H9 (cell line): ENCODE data around the gene CCL27. TPM values are rescaled to one million over a fixed set of nuclear protein-coding genes. Genes with fewer than 3 reads are reported as not detected.

Experiments used
- DNase-seq: peaks from one replicate; pipeline ENCODE4 v3.0.0-alpha.2; 2017
- H2AFZ ChIP-seq: one replicate; pipeline ENCODE4 v1.6.1; 2013; ENCODE audit warnings: mild to moderate bottlenecking, low read length, control low read depth, moderate library complexity
- H2AK5ac ChIP-seq: 2 replicates; pipeline ENCODE4 v1.6.1; 2013; ENCODE audit warnings: low read length, control low read depth, mixed read lengths; ENCODE audit not compliant: insufficient read length
- H2BK120ac ChIP-seq: one replicate; pipeline ENCODE4 v1.6.1; 2013; ENCODE audit warnings: low read depth, mild to moderate bottlenecking, low read length, control low read depth, inconsistent platforms; ENCODE audit not compliant: poor library complexity, severe bottlenecking
- H2BK12ac ChIP-seq: 2 replicates; pipeline ENCODE4 v1.6.1; 2013; ENCODE audit warnings: low read length, control low read depth, mixed read lengths, low read depth; ENCODE audit not compliant: insufficient read length
- H2BK15ac ChIP-seq: 2 replicates; pipeline ENCODE4 v1.6.1; 2013; ENCODE audit warnings: low read depth, low read length, control low read depth
- H2BK20ac ChIP-seq: one replicate; pipeline ENCODE4 v1.6.1; 2013; ENCODE audit warnings: low read depth, mild to moderate bottlenecking, low read length, control low read depth, inconsistent platforms; ENCODE audit not compliant: poor library complexity, severe bottlenecking
- H2BK5ac ChIP-seq: 2 replicates; pipeline ENCODE4 v1.6.1; 2013; ENCODE audit warnings: low read length, control low read depth, mixed read lengths; ENCODE audit not compliant: insufficient read length
- H3K14ac ChIP-seq: 2 replicates; pipeline ENCODE4 v1.6.1; 2013; ENCODE audit warnings: low read length, control low read depth; ENCODE audit not compliant: insufficient read depth
- H3K18ac ChIP-seq: 2 replicates; pipeline ENCODE4 v1.6.1; 2013; ENCODE audit warnings: low read depth, mild to moderate bottlenecking, mixed read lengths, low read length, control low read depth; ENCODE audit not compliant: insufficient read length
- H3K23ac ChIP-seq: 2 replicates; pipeline ENCODE4 v1.6.1; 2013; ENCODE audit warnings: low read length, control low read depth, mixed read lengths, low read depth; ENCODE audit not compliant: insufficient read length
- H3K23me2 ChIP-seq: 2 replicates; pipeline ENCODE4 v1.6.1; 2013; ENCODE audit warnings: low read depth, mild to moderate bottlenecking, mixed read lengths, low read length, control low read depth; ENCODE audit not compliant: insufficient read length, poor library complexity, severe bottlenecking
- H3K27ac ChIP-seq: 2 replicates; pipeline ENCODE4 v1.5.1; 2013; ENCODE audit warnings: low read length, control low read depth, mixed read lengths, low read depth; ENCODE audit not compliant: insufficient read length
- H3K27me3 ChIP-seq: 2 replicates; pipeline ENCODE4 v1.6.1; 2013; ENCODE audit warnings: low read length, control low read depth, inconsistent platforms; ENCODE audit not compliant: insufficient read depth
- H3K4ac ChIP-seq: 2 replicates; pipeline ENCODE4 v1.6.1; 2013; ENCODE audit warnings: low read depth, mild to moderate bottlenecking, control low read depth, inconsistent platforms, low read length, moderate library complexity
- H3K4me1 ChIP-seq: 2 replicates; pipeline ENCODE4 v1.6.1; 2013; ENCODE audit warnings: low read length, control low read depth, inconsistent platforms; ENCODE audit not compliant: insufficient read depth
- H3K4me2 ChIP-seq: 2 replicates; pipeline ENCODE4 v1.6.1; 2013; ENCODE audit warnings: low read length, control low read depth, mixed read lengths; ENCODE audit not compliant: insufficient read length, insufficient read depth
- H3K56ac ChIP-seq: 2 replicates; pipeline ENCODE4 v1.6.1; 2013; ENCODE audit warnings: low read depth, mild to moderate bottlenecking, mixed read lengths, low read length, control low read depth; ENCODE audit not compliant: insufficient read length
- H3K79me1 ChIP-seq: 2 replicates; pipeline ENCODE4 v1.6.1; 2013; ENCODE audit warnings: low read depth, mild to moderate bottlenecking, moderate library complexity, low read length, control low read depth, inconsistent platforms; ENCODE audit not compliant: insufficient read depth, poor library complexity, severe bottlenecking
- H3K79me2 ChIP-seq: 2 replicates; pipeline ENCODE4 v1.6.1; 2013; ENCODE audit warnings: low read length, control low read depth, inconsistent platforms; ENCODE audit not compliant: insufficient read depth
- H3K9ac ChIP-seq: 2 replicates; pipeline ENCODE4 v1.6.1; 2013; ENCODE audit warnings: low read length, control low read depth, mixed read lengths; ENCODE audit not compliant: insufficient read length; ENCODE audit errors: extremely low read depth
- H3K9me3 ChIP-seq: one replicate; pipeline ENCODE4 v1.6.1; 2013; ENCODE audit warnings: low read depth, low read length, inconsistent platforms; ENCODE audit not compliant: control insufficient read depth
- H3T11ph ChIP-seq: one replicate; pipeline ENCODE4 v1.6.1; 2013; ENCODE audit warnings: mild to moderate bottlenecking, low read length, control low read depth, inconsistent platforms
- H4K20me1 ChIP-seq: one replicate; pipeline ENCODE4 v1.6.1; 2013; ENCODE audit not compliant: control insufficient read depth, insufficient read length, insufficient read depth
- H4K5ac ChIP-seq: 2 replicates; pipeline ENCODE4 v1.6.1; 2013; ENCODE audit warnings: low read depth, mild to moderate bottlenecking, mixed read lengths, low read length, control low read depth; ENCODE audit not compliant: insufficient read length
- H4K8ac ChIP-seq: replicated peaks from 2 replicates; pipeline ENCODE4 v1.6.1; 2013; ENCODE audit warnings: low read length, control low read depth, mixed read lengths, low read depth; ENCODE audit not compliant: insufficient read length
- H4K91ac ChIP-seq: 2 replicates; pipeline ENCODE4 v1.6.1; 2013; ENCODE audit warnings: low read depth, mild to moderate bottlenecking, moderate library complexity, mixed read lengths, low read length, control low read depth; ENCODE audit not compliant: insufficient read length
- H3K27ac Mint-ChIP-seq, 3 experiments: 2 replicates in 2 of 3; 3 replicates in 1 of 3; pipeline ENCODE4 v1.8.0; 2020 to 2021; ENCODE audit warnings: mixed read lengths in 3 of 3, mild to moderate bottlenecking in 1 of 3, moderate library complexity in 1 of 3
- H3K27me3 Mint-ChIP-seq: 2 replicates; pipeline ENCODE4 v1.8.0; 2021; ENCODE audit warnings: low read depth, mild to moderate bottlenecking, moderate library complexity, mixed read lengths
- H3K36me3 Mint-ChIP-seq, 3 experiments: 2 replicates in 2 of 3; 3 replicates in 1 of 3; pipeline ENCODE4 v1.8.0; 2020 to 2021; ENCODE audit warnings: low read depth in 3 of 3, mixed read lengths in 3 of 3; ENCODE audit not compliant: insufficient read depth in 1 of 3
- H3K4me1 Mint-ChIP-seq, 2 experiments: 2 replicates each; pipeline ENCODE4 v1.8.0; 2020; ENCODE audit warnings: mixed read lengths in 2 of 2
- H3K4me3 Mint-ChIP-seq, 2 experiments: 2 replicates in 1 of 2; 3 replicates in 1 of 2; pipeline ENCODE4 v1.8.0; 2020 to 2021; ENCODE audit warnings: mild to moderate bottlenecking in 2 of 2, mixed read lengths in 2 of 2, moderate library complexity in 1 of 2
- H3K9me3 Mint-ChIP-seq, 2 experiments: 2 replicates in 1 of 2; 3 replicates in 1 of 2; pipeline ENCODE4 v1.8.0; 2020; ENCODE audit warnings: mild to moderate bottlenecking in 2 of 2, mixed read lengths in 2 of 2, moderate library complexity in 1 of 2
- CTCF ChIP-seq: fragments of 200-600 bp; sonication (generic); conservative IDR thresholded peaks from 3 replicates; pipeline ENCODE4 v1.8.0; 2021; ENCODE audit warnings: antibody characterized with exemption, mild to moderate bottlenecking
- WGBS: extraction: QIAGEN DNeasy Blood & Tissue Kit; methylation state at CpG from one replicate; pipeline ENCODE4 v1.1.7; 2013; ENCODE audit warnings: missing lambda C conversion rate, low lambda C conversion rate, mixed read lengths; ENCODE audit not compliant: insufficient read length; ENCODE audit errors: extremely low coverage; 5-methylcytosine and 5-hydroxymethylcytosine counted together
- total RNA-seq: library from RNA; stranded (reverse); gene quantifications from 2 replicates; pipeline ENCODE4 v1.2.1, GENCODE V29; 2021

Gene CCL27
- total RNA-seq, 1 experiment from 2014 or later, result 0.28 TPM

GRCh38 chr9:34630402-34631154 lies 31.9 kb downstream of the CCL27 start:
- no CpG with 5 or more reads among the region's 5 CpGs for WGBS

More at GRCh38 chr9:34630402-34631154, 31.9 kb downstream of the CCL27 start:
- Histone ChIP-seq H2BK15ac (no peak overlapping the region), H2AFZ (no peak overlapping the region), H3K4ac (no peak overlapping the region), H2BK120ac (no peak overlapping the region), H3K9me3 (no peaks in the 10 kb centered on the region), H3K4me2 (no peak overlapping the region), H4K8ac (no peak overlapping the region), H3T11ph (no peak overlapping the region), H3K27ac (no peak overlapping the region), H3K18ac (no peak overlapping the region), H4K5ac (no peak overlapping the region), H3K79me1 (no peaks in the 10 kb centered on the region), H4K91ac (no peak overlapping the region), H3K27me3 (peaks cover 52% of the 10 kb centered on the region), H3K23ac (no peak overlapping the region), H2BK12ac (no peak overlapping the region), H2BK20ac (no peak overlapping the region), H3K23me2 (peaks cover 13% of the 10 kb centered on the region), H3K4me1 (no peaks in the 10 kb centered on the region), H3K14ac (no peak overlapping the region), H2AK5ac (no peak overlapping the region), H3K79me2 (no peaks in the 10 kb centered on the region), H3K56ac (no peak overlapping the region), H2BK5ac (no peak overlapping the region), H4K20me1 (no peaks in the 10 kb centered on the region), H3K9ac (no peak overlapping the region)
- H3K4me3 Mint-ChIP-seq, result peak overlapping the region in 1 of 2 experiments; percentile 86; a peak in 3 of 5 replicates
- H3K4me1 Mint-ChIP-seq, result peaks cover 18 to 31% of the 10 kb centered on the region in 2 experiments
- H3K27me3 Mint-ChIP-seq, result peaks cover 77% of the 10 kb centered on the region
- peaks cover 2 to 10% (median 5%) of the 10 kb centered on the region in 3 experiments; a peak in 6 of 7 replicates for H3K36me3 Mint-ChIP-seq
- H3K9me3 Mint-ChIP-seq, result peaks cover 0 to 6% of the 10 kb centered on the region in 2 experiments; a peak in 2 of 5 replicates
- TF ChIP-seq CTCF, result no peak
- no peak for DNase-seq
- H3K27ac Mint-ChIP-seq, result no peak overlapping the region; a peak in 1 of 7 replicates
